ENCODE data around the gene BRAT1.
"Not testable (repeated sequence)": the region's sequence is repeated elsewhere in the genome, so short reads cannot be mapped to it uniquely, and the experiment has no call there.

BRAT1 gene

DNA sequence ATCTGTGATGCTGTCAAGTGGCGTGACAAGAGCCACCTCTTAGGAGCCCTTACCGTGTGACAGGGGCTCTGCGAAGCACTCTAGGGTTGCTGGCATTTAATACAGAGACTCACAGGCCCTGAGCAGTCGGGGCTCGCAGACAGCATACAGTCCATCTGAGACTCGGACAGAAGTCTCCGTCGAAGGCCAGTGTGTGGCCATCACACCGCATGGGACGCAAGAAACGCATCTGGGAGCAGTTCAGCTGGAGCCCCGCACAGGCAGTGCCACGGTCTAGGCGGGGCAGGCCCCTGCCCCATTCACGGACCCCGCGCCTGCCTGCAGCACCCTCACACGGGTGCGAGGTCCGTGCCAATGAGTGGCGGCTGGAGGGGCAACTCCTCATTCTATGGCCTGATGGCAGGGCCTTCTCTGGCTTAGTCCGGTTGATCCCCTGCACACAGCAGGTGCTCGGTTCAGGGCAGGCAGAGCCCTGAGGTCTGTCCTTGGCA lies 37.1 kb upstream of the BRAT1 start:
- Histone ChIP-seq H3F3A (ENCODE audit: insufficient read depth, low read length) (no peaks in the 10 kb centered on the region), H3K9me2 (ENCODE audit: low read depth, low read length) (no peaks in the 10 kb centered on the region), H4K20me1 (ENCODE audit: insufficient read depth, low read length) (no peaks in the 10 kb centered on the region), H3K4me2 (ENCODE audit: low read length) (no peak overlapping the region), H3K79me2 (ENCODE audit: insufficient read depth, low read length) (no peaks in the 10 kb centered on the region), H3K36me3 (ENCODE audit: insufficient read depth, low read length) (no peaks in the 10 kb centered on the region), H3K9ac (ENCODE audit: low read length) (no peak overlapping the region), H3K4me3 (ENCODE audit: low read depth, low read length, poor library complexity, severe bottlenecking) (no peak overlapping the region), H3K4me1 (ENCODE audit: insufficient read depth, low read length, severe bottlenecking) (no peaks in the 10 kb centered on the region), H2AFZ (ENCODE audit: low read length) (no peak overlapping the region), H3K27ac (ENCODE audit: low read depth, low read length, poor library complexity, severe bottlenecking) (no peak overlapping the region), H3K27me3 (ENCODE audit: insufficient read depth, low read length) (peaks cover 4% of the 10 kb centered on the region; the same call in 1 of the 2 replicates), H3K9me3 (ENCODE audit: low read length) (no peaks in the 10 kb centered on the region)
- TF ChIP-seq, protein P1, sequence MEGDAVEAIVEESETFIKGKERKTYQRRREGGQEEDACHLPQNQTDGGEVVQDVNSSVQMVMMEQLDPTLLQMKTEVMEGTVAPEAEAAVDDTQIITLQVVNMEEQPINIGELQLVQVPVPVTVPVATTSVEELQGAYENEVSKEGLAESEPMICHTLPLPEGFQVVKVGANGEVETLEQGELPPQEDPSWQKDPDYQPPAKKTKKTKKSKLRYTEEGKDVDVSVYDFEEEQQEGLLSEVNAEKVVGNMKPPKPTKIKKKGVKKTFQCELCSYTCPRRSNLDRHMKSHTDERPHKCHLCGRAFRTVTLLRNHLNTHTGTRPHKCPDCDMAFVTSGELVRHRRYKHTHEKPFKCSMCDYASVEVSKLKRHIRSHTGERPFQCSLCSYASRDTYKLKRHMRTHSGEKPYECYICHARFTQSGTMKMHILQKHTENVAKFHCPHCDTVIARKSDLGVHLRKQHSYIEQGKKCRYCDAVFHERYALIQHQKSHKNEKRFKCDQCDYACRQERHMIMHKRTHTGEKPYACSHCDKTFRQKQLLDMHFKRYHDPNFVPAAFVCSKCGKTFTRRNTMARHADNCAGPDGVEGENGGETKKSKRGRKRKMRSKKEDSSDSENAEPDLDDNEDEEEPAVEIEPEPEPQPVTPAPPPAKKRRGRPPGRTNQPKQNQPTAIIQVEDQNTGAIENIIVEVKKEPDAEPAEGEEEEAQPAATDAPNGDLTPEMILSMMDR (IDR thresholded peaks at IDR 0.05; ENCODE audit: low read length), result no peak
- no peak for TF ChIP-seq EZH2 (IDR thresholded peaks at IDR 0.05; ENCODE audit: borderline replicate concordance, low read length)

DNA sequence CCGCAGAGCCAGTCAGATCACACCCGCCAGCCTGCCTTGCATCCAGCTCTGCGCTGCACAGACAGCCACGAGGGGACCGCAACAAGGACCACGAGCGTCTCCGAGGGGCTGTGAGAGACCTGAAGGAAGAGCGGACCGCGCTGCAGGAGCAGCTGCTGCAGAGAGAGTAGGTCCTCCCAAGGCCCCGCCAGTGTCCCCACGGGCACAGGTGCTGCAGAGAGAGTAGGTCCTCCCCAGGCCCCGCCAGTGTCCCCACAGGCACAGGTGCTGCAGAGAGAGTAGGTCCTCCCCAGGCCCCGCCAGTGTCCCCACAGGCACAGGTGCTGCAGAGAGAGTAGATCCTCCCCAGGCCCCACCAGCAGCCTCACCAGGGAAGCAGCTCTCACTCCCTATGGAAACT lies 34.6 kb upstream of the BRAT1 start:
- H3K9me2 ChIP-seq (ENCODE audit: low read depth, low read length); H4K20me1 ChIP-seq (ENCODE audit: insufficient read depth, low read length); H3K4me2 ChIP-seq (ENCODE audit: low read length); H3K9ac ChIP-seq (ENCODE audit: low read length); H3K4me1 ChIP-seq (ENCODE audit: insufficient read depth, low read length, severe bottlenecking); H3K79me2 ChIP-seq (ENCODE audit: insufficient read depth, low read length); H3K36me3 ChIP-seq (ENCODE audit: insufficient read depth, low read length); H3K9me3 ChIP-seq (ENCODE audit: low read length); H3K4me3 ChIP-seq (ENCODE audit: low read depth, low read length, poor library complexity, severe bottlenecking); H3K27me3 ChIP-seq (ENCODE audit: insufficient read depth, low read length); H3F3A ChIP-seq (ENCODE audit: insufficient read depth, low read length); H2AFZ ChIP-seq (ENCODE audit: low read length); H3K27ac ChIP-seq (ENCODE audit: low read depth, low read length, poor library complexity, severe bottlenecking): not testable (repeated sequence)

DNA sequence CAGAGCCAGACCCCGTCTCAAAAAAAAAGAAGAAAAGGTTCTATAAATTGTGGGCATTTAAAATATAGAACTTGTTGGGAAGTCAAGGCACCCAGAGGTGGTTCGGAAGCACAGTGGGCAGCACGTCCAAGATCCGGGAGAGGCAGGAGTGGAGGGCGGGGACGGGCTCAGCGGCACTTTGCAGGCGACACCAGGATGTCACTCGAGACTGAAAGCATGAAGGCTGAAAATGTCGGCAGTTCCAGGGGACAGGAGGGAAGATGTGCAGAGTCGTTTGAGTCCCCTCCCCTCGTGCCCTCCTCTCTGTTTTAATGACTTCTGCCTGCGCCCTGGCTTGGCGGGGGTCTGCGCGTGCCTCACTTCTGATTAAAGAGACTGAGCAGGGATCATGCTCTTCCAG lies 34.0 kb upstream of the BRAT1 start:
- H3K9ac ChIP-seq (ENCODE audit: low read length), result no peak overlapping the region
- no peaks in the 10 kb centered on the region for H3K9me3 ChIP-seq (ENCODE audit: low read length)
- H3K4me1 ChIP-seq (ENCODE audit: insufficient read depth, low read length, severe bottlenecking), result no peaks in the 10 kb centered on the region
- H3K27ac ChIP-seq (ENCODE audit: low read depth, low read length, poor library complexity, severe bottlenecking), result no peak overlapping the region
- no peak overlapping the region for H3K4me3 ChIP-seq (ENCODE audit: low read depth, low read length, poor library complexity, severe bottlenecking)
- H3K4me2 ChIP-seq (ENCODE audit: low read length), result no peak overlapping the region
- peaks cover 9% of the 10 kb centered on the region; the same call in 1 of the 2 replicates for H3K27me3 ChIP-seq (ENCODE audit: insufficient read depth, low read length)
- TF ChIP-seq, protein P1 (IDR thresholded peaks at IDR 0.05; ENCODE audit: low read length), result no peak
- TF ChIP-seq EZH2 (IDR thresholded peaks at IDR 0.05; ENCODE audit: borderline replicate concordance, low read length), result no peak
- H4K20me1 ChIP-seq (ENCODE audit: insufficient read depth, low read length), result no peaks in the 10 kb centered on the region
- no peak overlapping the region for H2AFZ ChIP-seq (ENCODE audit: low read length)
- no peaks in the 10 kb centered on the region for H3K9me2 ChIP-seq (ENCODE audit: low read depth, low read length)
- no peaks in the 10 kb centered on the region for H3K79me2 ChIP-seq (ENCODE audit: insufficient read depth, low read length)
- no peaks in the 10 kb centered on the region for H3K36me3 ChIP-seq (ENCODE audit: insufficient read depth, low read length)
- H3F3A ChIP-seq (ENCODE audit: insufficient read depth, low read length), result no peaks in the 10 kb centered on the region

DNA sequence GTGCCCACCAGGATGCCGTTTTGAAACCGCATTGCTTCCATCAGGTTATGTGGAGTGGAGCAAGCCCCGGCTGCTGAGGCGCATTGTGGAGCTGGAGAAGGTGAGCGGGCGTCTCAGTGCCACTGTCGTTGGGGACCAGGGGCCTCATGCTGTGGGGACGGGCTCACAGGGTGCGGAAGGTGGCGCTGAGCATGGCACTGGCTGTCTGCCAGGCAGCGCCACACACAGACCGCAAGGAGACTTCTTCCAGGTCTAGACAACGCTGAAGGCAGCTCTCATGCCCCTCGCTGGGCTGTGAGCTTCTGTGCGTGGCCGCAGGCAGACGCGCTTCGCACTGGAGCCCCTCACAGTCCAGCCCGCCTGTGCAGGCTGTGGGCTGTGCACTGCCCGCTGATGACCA lies 32.5 kb upstream of the BRAT1 start:
- H3K9me2 ChIP-seq (ENCODE audit: low read depth, low read length), result no peaks in the 10 kb centered on the region
- no peak overlapping the region for H3K4me3 ChIP-seq (ENCODE audit: low read depth, low read length, poor library complexity, severe bottlenecking)
- no peak overlapping the region for H2AFZ ChIP-seq (ENCODE audit: low read length)
- no peak overlapping the region for H3K9ac ChIP-seq (ENCODE audit: low read length)
- H3K79me2 ChIP-seq (ENCODE audit: insufficient read depth, low read length), result no peaks in the 10 kb centered on the region
- no peaks in the 10 kb centered on the region for H3K36me3 ChIP-seq (ENCODE audit: insufficient read depth, low read length)
- H3K4me1 ChIP-seq (ENCODE audit: insufficient read depth, low read length, severe bottlenecking), result no peaks in the 10 kb centered on the region
- no peak overlapping the region for H3K4me2 ChIP-seq (ENCODE audit: low read length)
- H3K9me3 ChIP-seq (ENCODE audit: low read length), result no peaks in the 10 kb centered on the region
- H3K27me3 ChIP-seq (ENCODE audit: insufficient read depth, low read length), result peaks cover 9% of the 10 kb centered on the region; the same call in 1 of the 2 replicates
- no peak overlapping the region for H3K27ac ChIP-seq (ENCODE audit: low read depth, low read length, poor library complexity, severe bottlenecking)
- H3F3A ChIP-seq (ENCODE audit: insufficient read depth, low read length), result no peaks in the 10 kb centered on the region
- no peaks in the 10 kb centered on the region for H4K20me1 ChIP-seq (ENCODE audit: insufficient read depth, low read length)
- TF ChIP-seq EZH2 (IDR thresholded peaks at IDR 0.05; ENCODE audit: borderline replicate concordance, low read length), result no peak
- TF ChIP-seq, protein P1 (IDR thresholded peaks at IDR 0.05; ENCODE audit: low read length), result no peak
